Measurements from ENCODE around the gene ZNF48. TPM values are rescaled to one million over a fixed set of nuclear protein-coding genes. Genes with fewer than 3 reads are reported as not detected.

Gene ZNF48
- total and polyA plus RNA-seq, 10 donors: 2.7 to 10.4 (median 8.4) TPM

GRCh38 chr16:30407804-30408534 is 12.7 kb downstream of the ZNF48 start:
- intact Hi-C loops (cut with DNase I; ENCODE audit: low total_unique reads): no loop called here
- Histone ChIP-seq H3K27me3 (replicated peaks in 1 of 7) (no peaks in the 10 kb centered on the region), H3K27ac (peak overlapping the region; percentile 45 to 90 (median 83)), H3K4me3 (peak overlapping the region; percentile 55 to 93 (median 79)), H3K9me3 (no peaks in the 10 kb centered on the region), H3K36me3 (peaks cover 0 to 13% (median 5%) of the 10 kb centered on the region in 6 donors), H3K4me1 (peaks cover 16 to 50% (median 32%) of the 10 kb centered on the region in 6 donors)
- DNase-seq: no peak
- 17 to 34% (median 21%) methylated on average over 8 to 17 of the region's 19 CpGs for WGBS, 5 donors
- TF ChIP-seq POLR2AphosphoS5 (IDR thresholded peaks at IDR 0.05) (no peak), CTCF (IDR thresholded peaks at IDR 0.05 in 8 of 11, conservative IDR thresholded peaks at IDR 0.05 in 3 of 11) (no peak), POLR2A (IDR thresholded peaks at IDR 0.05) (no peak)

GRCh38 chr16:30409125-30410060 is 14.2 kb downstream of the ZNF48 start:
- peaks cover 0 to 24% (median 5%) of the 10 kb centered on the region in 6 donors for H3K36me3 ChIP-seq
- H3K4me1 ChIP-seq: peaks cover 16 to 45% (median 32%) of the 10 kb centered on the region in 6 donors
- WGBS, 5 donors: 42 to 48% (median 44%) methylated on average over 14 to 15 of the region's 15 CpGs
- H3K27ac ChIP-seq: peak overlapping the region in 5 of 8 donors; percentile 48 to 62 (median 51)
- intact Hi-C loops (cut with DNase I; ENCODE audit: low total_unique reads): no loop called here
- H3K4me3 ChIP-seq: no peak overlapping the region
- no peaks in the 10 kb centered on the region for H3K9me3 ChIP-seq
- peak; percentile 97 for DNase-seq
- no peaks in the 10 kb centered on the region for H3K27me3 ChIP-seq (replicated peaks in 1 of 7)
- TF ChIP-seq CTCF (IDR thresholded peaks at IDR 0.05 in 8 of 11, conservative IDR thresholded peaks at IDR 0.05 in 3 of 11) (peak; percentile 83 to 98 (median 95)), POLR2AphosphoS5 (IDR thresholded peaks at IDR 0.05) (peak; percentile 51 to 75 (median 64)), POLR2A (IDR thresholded peaks at IDR 0.05) (no peak)

GRCh38 chr16:30413112-30413806 is 18.0 kb downstream of the ZNF48 start:
- no peak overlapping the region for H3K27ac ChIP-seq
- DNase-seq: no peak

More at GRCh38 chr16:30413112-30413806, 18.0 kb downstream of the ZNF48 start:
- H3K27me3 ChIP-seq (replicated peaks in 1 of 7): no peaks in the 10 kb centered on the region
- H3K4me3 ChIP-seq: no peak overlapping the region
- H3K36me3 ChIP-seq: peaks cover 0 to 25% (median 5%) of the 10 kb centered on the region in 6 donors
- H3K9me3 ChIP-seq: no peaks in the 10 kb centered on the region
- peaks cover 13 to 38% (median 27%) of the 10 kb centered on the region in 6 donors for H3K4me1 ChIP-seq
- TF ChIP-seq CTCF (IDR thresholded peaks at IDR 0.05 in 8 of 11, conservative IDR thresholded peaks at IDR 0.05 in 3 of 11): no peak
- TF ChIP-seq POLR2AphosphoS5 (IDR thresholded peaks at IDR 0.05): no peak
- TF ChIP-seq POLR2A (IDR thresholded peaks at IDR 0.05): no peak
- WGBS, 5 donors: 83 to 94% (median 88%) methylated on average over 6 of the region's 6 CpGs
- intact Hi-C loops (cut with DNase I; ENCODE audit: low total_unique reads): no loop called here

All from spleen (tissue), 11 donors.